HCT116 (cell line): ENCODE measurements around the gene ZNF438. TPM values are rescaled to one million over a fixed set of nuclear protein-coding genes. Genes with fewer than 3 reads are reported as not detected.

ENCODE experiments used
- ATAC-seq: fragments of 200-7000 bp; cut with Tn5 transposase; 2 replicates; pipeline ENCODE4 v1.9.1; 2020; ENCODE audit warnings: mild to moderate bottlenecking, moderate library complexity
- BruUV-seq: library from RNA; stranded (reverse); fragments of 400-500 nt; replicated peaks from 2 replicates; lab custom pipeline; 2021; lab: Mats Ljungman, UMichigan
- CTCF ChIA-PET: fragments of 300-600 bp; sonication (Branson Sonifier 250); formaldehyde crosslinking; loops from one replicate; lab custom pipeline; 2021; ENCODE audit warnings: antibody characterized with exemption; lab: Charles Lee
- POLR2A ChIA-PET: fragments of 300-600, 350-600 bp; sonication (Branson Sonifier 250); formaldehyde crosslinking; loops from one replicate; lab custom pipeline; 2021; ENCODE audit warnings: antibody characterized with exemption; lab: Charles Lee
- RAD21 ChIA-PET, 2 experiments: fragments of 300-600 bp; sonication (Branson Sonifier 250); formaldehyde crosslinking; loops; one replicate each; lab custom pipeline; 2023; ENCODE audit warnings: low total read pairs in 2 of 2; ENCODE audit not compliant: uncharacterized antibody in 2 of 2, unreplicated experiment in 2 of 2, low non-redundant PET in 1 of 2; lab: Charles Lee
- DNase-seq: peaks from one replicate; pipeline ENCODE4 v3.0.0-alpha.2; 2010; ENCODE audit warnings: low read depth, low spot score
- H2AFZ ChIP-seq: fragments of 200-600 bp; shearing (Covaris generic), sonication (generic); 2 replicates; pipeline ENCODE4 v1.6.1; 2017; ENCODE audit warnings: low read depth, mixed run types, mixed read lengths, antibody characterized with exemption, low read length; ENCODE audit not compliant: poor library complexity, severe bottlenecking
- H3K27ac ChIP-seq: 2 replicates; pipeline ENCODE4 v1.5.1; 2012; ENCODE audit warnings: low read depth, low read length
- H3K27me3 ChIP-seq: fragments of 200-600 bp; sonication (generic); 2 replicates; pipeline ENCODE4 v1.6.1; 2016; ENCODE audit warnings: mixed run types, low read length, mixed read lengths; ENCODE audit not compliant: insufficient read depth
- H3K36me3 ChIP-seq, 2 experiments: fragments of 200-500 bp in 1 of 2; fragments of 200-600 bp in 1 of 2; sonication (Bioruptor generic) in 1 of 2; sonication (generic) in 1 of 2; 2 replicates each; pipeline versions ENCODE4 v1.5.1 to v1.6.1; 2014 to 2016; ENCODE audit warnings: low read length in 2 of 2, inconsistent platforms in 1 of 2, mixed read lengths in 1 of 2, mixed run types in 1 of 2; ENCODE audit not compliant: insufficient read depth in 2 of 2, control insufficient read depth in 1 of 2
- H3K4me1 ChIP-seq, 2 experiments: fragments of 200-600 bp in 1 of 2; sonication (generic) in 1 of 2; 2 replicates each; pipeline versions ENCODE4 v1.5.1 to v1.6.1; 2012 to 2017; ENCODE audit warnings: low read length in 2 of 2, inconsistent platforms in 1 of 2, mild to moderate bottlenecking in 1 of 2, mixed read lengths in 1 of 2, mixed run types in 1 of 2, moderate library complexity in 1 of 2; ENCODE audit not compliant: insufficient read depth in 2 of 2, control insufficient read depth in 1 of 2
- H3K4me2 ChIP-seq: fragments of 200-600 bp; sonication (generic); 2 replicates; pipeline ENCODE4 v1.6.1; 2017; ENCODE audit warnings: mixed run types, low read length, mixed read lengths
- H3K4me3 ChIP-seq, 2 experiments: fragments of 200-600 bp in 1 of 2; sonication (generic) in 1 of 2; replicated peaks in 1 of 2; 2 replicates each; pipeline ENCODE4 v1.5.1; 2011 to 2016; ENCODE audit warnings: low read length in 2 of 2, control low read depth in 1 of 2, low read depth in 1 of 2, mild to moderate bottlenecking in 1 of 2, mixed read lengths in 1 of 2, mixed run types in 1 of 2
- H3K79me2 ChIP-seq: fragments of 200-600 bp; sonication (generic); 2 replicates; pipeline ENCODE4 v1.6.1; 2017; ENCODE audit warnings: mild to moderate bottlenecking, mixed run types, low read length, moderate library complexity, mixed read lengths; ENCODE audit not compliant: insufficient read depth
- H3K9ac ChIP-seq: fragments of 200-600 bp; sonication (generic); 2 replicates; pipeline ENCODE4 v1.6.1; 2016; ENCODE audit warnings: low read length, mixed read lengths
- H3K9me2 ChIP-seq: fragments of 200-600 bp; sonication (generic), shearing (Covaris generic); 2 replicates; pipeline ENCODE4 v1.6.1; 2017; ENCODE audit warnings: mixed run types, mild to moderate bottlenecking, moderate library complexity; ENCODE audit not compliant: insufficient read depth
- H3K9me3 ChIP-seq, 2 experiments: fragments of 200-500 bp in 1 of 2; fragments of 200-600 bp in 1 of 2; sonication (Bioruptor generic) in 1 of 2; sonication (generic) in 1 of 2; 2 replicates each; pipeline ENCODE4 v1.6.1; 2014 to 2017; ENCODE audit warnings: low read length in 2 of 2, mixed read lengths in 2 of 2, inconsistent platforms in 1 of 2, low read depth in 1 of 2, mild to moderate bottlenecking in 1 of 2, mixed run types in 1 of 2, moderate library complexity in 1 of 2; ENCODE audit not compliant: control insufficient read depth in 1 of 2, insufficient read depth in 1 of 2
- H4K20me1 ChIP-seq: fragments of 200-600 bp; sonication (generic), shearing (Covaris generic); 2 replicates; pipeline ENCODE4 v1.6.1; 2017; ENCODE audit warnings: mixed run types, mild to moderate bottlenecking, moderate library complexity; ENCODE audit not compliant: insufficient read depth
- CBX3 ChIP-seq: IDR thresholded peaks from 2 replicates; pipeline ENCODE4 v1.6.1; 2012; ENCODE audit warnings: low read depth
- CTCF ChIP-seq, 3 experiments: fragments of 200-600 bp in 1 of 3; sonication (generic) in 1 of 3; IDR thresholded peaks in 2 of 3; conservative IDR thresholded peaks in 1 of 3; 2 replicates each; pipeline ENCODE4 v1.5.1; 2012 to 2017; ENCODE audit warnings: low read depth in 2 of 3, low read length in 2 of 3, antibody characterized with exemption in 1 of 3, borderline replicate concordance in 1 of 3, control low read depth in 1 of 3, mild to moderate bottlenecking in 1 of 3, mixed read lengths in 1 of 3, mixed run types in 1 of 3, moderate library complexity in 1 of 3; ENCODE audit not compliant: insufficient read depth in 1 of 3
- EZH2 ChIP-seq: fragments of 200-600 bp; sonication (generic); IDR thresholded peaks from 2 replicates; pipeline ENCODE4 v1.6.1; 2017; ENCODE audit warnings: antibody characterized with exemption, mixed run types
- EZH2phosphoT487 ChIP-seq: fragments of 200-600 bp; IDR thresholded peaks from 2 replicates; pipeline ENCODE4 v1.6.1; 2018; ENCODE audit warnings: antibody characterized with exemption, borderline replicate concordance
- MAX ChIP-seq: IDR thresholded peaks from 2 replicates; pipeline ENCODE4 v1.6.1; 2012
- POLR2A ChIP-seq: IDR thresholded peaks from 2 replicates; pipeline ENCODE4 v1.7.0; 2011; ENCODE audit warnings: borderline replicate concordance; ENCODE audit not compliant: insufficient read depth, insufficient read length; ENCODE audit errors: extremely low read depth
- POLR2AphosphoS5 ChIP-seq: IDR thresholded peaks from 2 replicates; pipeline ENCODE4 v1.6.1; 2011; ENCODE audit warnings: mild to moderate bottlenecking, low read depth, low read length, moderate library complexity
- RAD21 ChIP-seq: IDR thresholded peaks from 2 replicates; pipeline ENCODE4 v1.6.1; 2012; ENCODE audit warnings: low read depth, mild to moderate bottlenecking
- SIN3A ChIP-seq: IDR thresholded peaks from 2 replicates; pipeline ENCODE4 v1.6.1; 2012; ENCODE audit warnings: low read depth
- SP1 ChIP-seq: IDR thresholded peaks from 2 replicates; pipeline ENCODE4 v1.6.1; 2012; ENCODE audit warnings: low read depth
- TCF7L2 ChIP-seq: IDR thresholded peaks from 2 replicates; pipeline ENCODE4 v1.7.0; 2011; ENCODE audit warnings: borderline replicate concordance, inconsistent platforms; ENCODE audit not compliant: insufficient read depth, insufficient read length; ENCODE audit errors: extremely low read depth
- ZBTB33 ChIP-seq: IDR thresholded peaks from 2 replicates; pipeline ENCODE4 v1.6.1; 2011; ENCODE audit warnings: mild to moderate bottlenecking, low read length, moderate library complexity; ENCODE audit not compliant: insufficient replicate concordance; ENCODE audit errors: extremely low read depth
- ZNF274 ChIP-seq: fragments of 200-500 bp; sonication (Bioruptor generic); IDR thresholded peaks from 2 replicates; pipeline ENCODE4 v1.6.1; 2014; ENCODE audit warnings: mild to moderate bottlenecking, low read depth, low read length, inconsistent platforms
- intact Hi-C: fragments of 100-400 bp; cut with micrococcal nuclease; formaldehyde crosslinking; loops from 2 replicates; pipeline ENCODE4 v1.10.0; 2022
- total RNA-seq: library from RNA; stranded (reverse); gene quantifications from one replicate; pipeline ENCODE4 v1.2.1, GENCODE V29; 2021; ENCODE audit not compliant: unreplicated experiment

ZNF438 gene
- total RNA-seq, 1 experiment from 2014 or later, result 3.3 TPM

- H3K79me2 ChIP-seq, result no peaks in the 10 kb centered on the region
- H3K4me2 ChIP-seq, result no peak overlapping the region
- no peaks in the 10 kb centered on the region for H3K27me3 ChIP-seq
- intact Hi-C loops, result no loop called here
- H3K27ac ChIP-seq, result no peak overlapping the region
- no peak overlapping the region for H2AFZ ChIP-seq
- H3K4me3 ChIP-seq, result no peak overlapping the region
- POLR2A ChIA-PET, result no interaction called here
- H3K36me3 ChIP-seq, result no peaks in the 10 kb centered on the region
- BruUV-seq, result no TSS peak
- no peaks in the 10 kb centered on the region for H3K9me3 ChIP-seq
- no peaks in the 10 kb centered on the region for H3K4me1 ChIP-seq
- DNase-seq (no peak), ATAC-seq (no peak)
- no peak overlapping the region for H3K9ac ChIP-seq
- RAD21 ChIA-PET, result no interaction called here
- CTCF ChIA-PET, result no interaction called here
- TF ChIP-seq POLR2A (no peak), POLR2AphosphoS5 (no peak), TCF7L2 (no peak), MAX (no peak), RAD21 (no peak), ZBTB33 (no peak), ZNF274 (no peak), SIN3A (no peak), SP1 (no peak), CBX3 (no peak), CTCF (IDR thresholded peaks at IDR 0.05 in 2 of 3, conservative IDR thresholded peaks at IDR 0.05 in 1 of 3; ENCODE audit: borderline replicate concordance in 1 of 3, insufficient read depth in 1 of 3, low read depth in 2 of 3, low read length in 2 of 3) (no peak), EZH2phosphoT487 (no peak), EZH2 (no peak)
- H3K9me2 ChIP-seq, result no peaks in the 10 kb centered on the region
- H4K20me1 ChIP-seq, result no peaks in the 10 kb centered on the region
Observed at GRCh38 chr10:30893208-30893607, 138.5 kb downstream of the ZNF438 start.
